ENCODE data around the gene PIGB.

Gene PIGB

GRCh38 chr15:55401786-55402246 lies 82.8 kb downstream of the PIGB start:
- Histone ChIP-seq H3K27ac (ENCODE audit: low read depth, low read length) (no peak overlapping the region), H3K4me3 (ENCODE audit: low read length) (no peak overlapping the region), H3K9ac (ENCODE audit: low read length) (no peak overlapping the region), H3K4me1 (ENCODE audit: control insufficient read depth, insufficient read depth, low read length) (no peaks in the 10 kb centered on the region), H3K27me3 (ENCODE audit: control insufficient read depth, insufficient read depth, low read length) (no peaks in the 10 kb centered on the region), H3K36me3 (ENCODE audit: control insufficient read depth, insufficient read depth, low read length) (no peaks in the 10 kb centered on the region)

- Histone ChIP-seq H3K4me1 (ENCODE audit: control insufficient read depth, insufficient read depth, low read length) (no peaks in the 10 kb centered on the region), H3K27me3 (ENCODE audit: control insufficient read depth, insufficient read depth, low read length) (no peaks in the 10 kb centered on the region), H3K4me3 (ENCODE audit: low read length) (no peak overlapping the region), H3K9ac (ENCODE audit: low read length) (no peak overlapping the region), H3K27ac (ENCODE audit: low read depth, low read length) (no peak overlapping the region), H3K36me3 (ENCODE audit: control insufficient read depth, insufficient read depth, low read length) (no peaks in the 10 kb centered on the region)
Measured at GRCh38 chr15:55402707-55403106, 83.7 kb downstream of the PIGB start.

DNA sequence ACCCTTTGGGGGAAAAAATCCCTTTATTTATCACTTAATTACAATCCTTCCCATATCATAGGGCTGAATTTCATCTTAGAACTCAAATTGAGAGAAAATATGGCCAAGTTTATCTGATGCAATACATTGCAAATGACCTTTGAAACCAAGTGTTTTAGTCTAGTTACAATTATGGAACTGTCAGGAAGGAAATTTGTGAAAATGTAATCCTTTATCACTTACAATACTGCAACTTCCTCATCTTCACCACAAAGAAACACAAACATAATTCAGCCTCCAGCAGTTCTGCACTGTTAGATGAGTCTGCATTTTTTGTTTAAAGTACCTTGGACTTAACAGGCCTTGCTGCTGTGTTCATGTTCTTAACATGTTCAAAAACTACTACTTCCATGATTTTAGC lies 84.5 kb downstream of the PIGB start:
- H3K36me3 ChIP-seq (ENCODE audit: control insufficient read depth, insufficient read depth, low read length): no peaks in the 10 kb centered on the region
- H3K27ac ChIP-seq (ENCODE audit: low read depth, low read length): no peak overlapping the region
- peaks cover under 1% of the 10 kb centered on the region for H3K4me1 ChIP-seq (ENCODE audit: control insufficient read depth, insufficient read depth, low read length)
- H3K4me3 ChIP-seq (ENCODE audit: low read length): no peak overlapping the region
- H3K27me3 ChIP-seq (ENCODE audit: control insufficient read depth, insufficient read depth, low read length): no peaks in the 10 kb centered on the region
- H3K9ac ChIP-seq (ENCODE audit: low read length): no peak overlapping the region
